Neuronal stem cell (in vitro differentiated cells): ENCODE data around the gene TBC1D21.

Experiments used
- DNase-seq: peaks from one replicate; pipeline ENCODE4 v3.0.0-alpha.2; 2013; ENCODE audit warnings: low spot score
- H2AFZ ChIP-seq: one replicate; pipeline ENCODE4 v1.6.1; 2013; ENCODE audit warnings: mild to moderate bottlenecking, low read length, inconsistent platforms
- H2AK5ac ChIP-seq: 2 replicates; pipeline ENCODE4 v1.6.1; 2013; ENCODE audit warnings: low read depth, mild to moderate bottlenecking, inconsistent platforms, low read length, moderate library complexity, mixed read lengths
- H2BK120ac ChIP-seq: 2 replicates; pipeline ENCODE4 v1.6.1; 2013; ENCODE audit warnings: low read depth, mild to moderate bottlenecking, inconsistent platforms, low read length, moderate library complexity, mixed read lengths
- H2BK12ac ChIP-seq: one replicate; pipeline ENCODE4 v1.6.1; 2013; ENCODE audit warnings: low read length, inconsistent platforms
- H2BK15ac ChIP-seq: 2 replicates; pipeline ENCODE4 v1.6.1; 2013; ENCODE audit warnings: mild to moderate bottlenecking, low read length, inconsistent platforms, mixed read lengths
- H2BK5ac ChIP-seq: one replicate; pipeline ENCODE4 v1.6.1; 2013; ENCODE audit warnings: inconsistent platforms, mild to moderate bottlenecking, low read length, moderate library complexity
- H3K14ac ChIP-seq: one replicate; pipeline ENCODE4 v1.6.1; 2013; ENCODE audit warnings: low read length, inconsistent platforms
- H3K18ac ChIP-seq: 2 replicates; pipeline ENCODE4 v1.6.1; 2013; ENCODE audit warnings: low read length, inconsistent platforms
- H3K23ac ChIP-seq: 2 replicates; pipeline ENCODE4 v1.6.1; 2013; ENCODE audit warnings: low read depth, mild to moderate bottlenecking, mixed read lengths, low read length, inconsistent platforms; ENCODE audit not compliant: poor library complexity
- H3K27ac ChIP-seq: replicated peaks from 3 replicates; pipeline ENCODE4 v1.5.1; 2013; ENCODE audit warnings: low read length, inconsistent platforms
- H3K27me3 ChIP-seq, 3 experiments: 2 replicates each; pipeline ENCODE4 v1.6.1; 2013; ENCODE audit warnings: low read length in 3 of 3, mild to moderate bottlenecking in 2 of 3, inconsistent platforms in 1 of 3, low read depth in 1 of 3, mixed read lengths in 1 of 3, moderate library complexity in 1 of 3; ENCODE audit not compliant: control insufficient read depth in 3 of 3, insufficient read depth in 3 of 3
- H3K36me3 ChIP-seq, 2 donors: replicated peaks in 1 of 2; 2 replicates each; pipeline ENCODE4 v1.6.1; 2013; ENCODE audit warnings: low read length in 2 of 2; ENCODE audit not compliant: control insufficient read depth in 2 of 2, insufficient read depth in 2 of 2
- H3K4ac ChIP-seq: 2 replicates; pipeline ENCODE4 v1.6.1; 2013; ENCODE audit warnings: inconsistent platforms, mild to moderate bottlenecking, low read length, moderate library complexity
- H3K4me1 ChIP-seq, 2 donors: 1 replicate in 1 of 2; 2 replicates in 1 of 2; pipeline ENCODE4 v1.6.1; 2013; ENCODE audit warnings: low read length in 2 of 2, low read depth in 1 of 2; ENCODE audit not compliant: control insufficient read depth in 2 of 2, insufficient read depth in 1 of 2
- H3K4me2 ChIP-seq: one replicate; pipeline ENCODE4 v1.6.1; 2013; ENCODE audit warnings: mild to moderate bottlenecking, low read length, inconsistent platforms; ENCODE audit not compliant: insufficient read depth, poor library complexity, severe bottlenecking
- H3K4me3 ChIP-seq, 2 donors: 2 replicates each; pipeline ENCODE4 v1.5.1; 2013; ENCODE audit warnings: low read length in 2 of 2, mild to moderate bottlenecking in 2 of 2, inconsistent platforms in 1 of 2, moderate library complexity in 1 of 2
- H3K79me1 ChIP-seq: one replicate; pipeline ENCODE4 v1.6.1; 2013; ENCODE audit warnings: low read depth, mild to moderate bottlenecking, inconsistent platforms, low read length, moderate library complexity
- H3K9ac ChIP-seq: one replicate; pipeline ENCODE4 v1.6.1; 2013; ENCODE audit warnings: mild to moderate bottlenecking, low read depth, low read length, inconsistent platforms; ENCODE audit not compliant: poor library complexity
- H3K9me3 ChIP-seq, 2 donors: replicated peaks in 1 of 2; 2 replicates each; pipeline versions ENCODE3 to v1.6.1; 2013; ENCODE audit warnings: low read length in 2 of 2, mild to moderate bottlenecking in 2 of 2, inconsistent platforms in 1 of 2, low read depth in 1 of 2, mixed read lengths in 1 of 2, moderate library complexity in 1 of 2; ENCODE audit not compliant: control insufficient read depth in 2 of 2, insufficient read depth in 1 of 2
- H4K8ac ChIP-seq: one replicate; pipeline ENCODE4 v1.6.1; 2013; ENCODE audit warnings: low read depth, mild to moderate bottlenecking, inconsistent platforms, low read length, moderate library complexity
- H4K91ac ChIP-seq: one replicate; pipeline ENCODE4 v1.6.1; 2013; ENCODE audit warnings: low read length, low read depth, mild to moderate bottlenecking, inconsistent platforms; ENCODE audit not compliant: poor library complexity
- WGBS, 2 donors: extraction: QIAGEN DNeasy Blood & Tissue Kit; methylation state at CpG; one replicate each; pipeline ENCODE4 v1.1.7; 2013; ENCODE audit warnings: missing lambda C conversion rate in 2 of 2, mixed read lengths in 1 of 2; ENCODE audit not compliant: insufficient read length in 2 of 2, insufficient replicate concordance in 1 of 2; ENCODE audit errors: extremely low coverage in 2 of 2; 5-methylcytosine and 5-hydroxymethylcytosine counted together

The TBC1D21 gene

GRCh38 chr15:73879426-73879825, 6.1 kb downstream of the TBC1D21 start:
- Histone ChIP-seq H4K91ac (no peak overlapping the region), H3K4me2 (no peak overlapping the region), H3K4me3 (no peak overlapping the region), H3K9me3 (no peaks in the 10 kb centered on the region), H3K27ac (no peak overlapping the region), H3K36me3 (no peaks in the 10 kb centered on the region), H2BK120ac (no peak overlapping the region), H3K4ac (no peak overlapping the region), H3K23ac (no peak overlapping the region), H2BK5ac (no peak overlapping the region), H4K8ac (no peak overlapping the region), H3K4me1 (no peaks in the 10 kb centered on the region), H2BK12ac (no peak overlapping the region), H3K79me1 (no peaks in the 10 kb centered on the region), H2AK5ac (no peak overlapping the region), H3K27me3 (peaks cover 0 to 24% (median 2%) of the 10 kb centered on the region in 3 experiments), H3K18ac (no peak overlapping the region), H3K14ac (no peak overlapping the region), H3K9ac (no peak overlapping the region), H2AFZ (no peak overlapping the region), H2BK15ac (no peak overlapping the region)
- no peak for DNase-seq
- WGBS, 2 donors, result no CpG with 5 or more reads among the region's 3 CpGs

DNA sequence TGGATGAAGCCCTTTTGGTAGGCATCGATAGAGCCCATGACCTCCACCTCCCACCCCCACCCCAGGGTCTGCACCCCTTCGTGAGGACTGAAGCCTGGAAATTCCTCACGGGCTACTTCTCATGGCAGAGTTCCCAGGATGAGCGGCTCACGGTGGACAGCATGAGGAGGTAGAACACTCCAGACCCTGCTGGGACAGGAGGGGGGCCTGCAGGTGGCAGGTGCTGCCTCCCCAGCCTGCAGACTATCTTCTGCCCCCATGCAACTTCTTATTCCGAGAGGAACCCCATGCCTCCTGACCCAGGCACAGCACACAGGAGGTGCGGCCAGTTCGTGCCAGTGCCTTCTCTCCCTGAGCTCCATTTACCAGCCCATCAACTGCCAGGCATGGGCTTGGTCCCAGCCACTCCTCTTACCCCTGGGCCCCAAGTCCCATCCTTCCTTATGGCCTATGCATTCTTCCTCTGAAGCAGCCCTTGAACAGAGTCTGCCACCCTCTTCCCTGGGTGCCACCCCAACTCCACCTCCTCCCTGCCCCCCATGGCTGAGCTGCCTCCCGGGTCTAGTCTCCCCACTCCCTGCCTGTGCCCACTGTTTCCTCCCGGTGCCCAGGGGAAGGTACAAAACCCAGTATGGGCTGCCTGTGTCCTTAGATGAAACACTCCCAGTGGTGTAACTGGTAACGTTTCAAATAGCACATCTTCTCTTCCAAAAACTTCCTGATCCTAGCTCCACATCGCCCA, 8.4 kb downstream of the TBC1D21 start:
- peak overlapping the region; percentile 42 for H3K18ac ChIP-seq
- no peak overlapping the region for H3K14ac ChIP-seq
- peak overlapping the region; percentile 44 for H3K23ac ChIP-seq
- H2BK120ac ChIP-seq, result no peak overlapping the region
- H3K79me1 ChIP-seq, result no peaks in the 10 kb centered on the region
- H3K4me2 ChIP-seq, result no peak overlapping the region
- WGBS, 2 donors, result no CpG with 5 or more reads among the region's 12 CpGs
- H3K9me3 ChIP-seq, result no peaks in the 10 kb centered on the region
- no peaks in the 10 kb centered on the region for H3K4me1 ChIP-seq
- no peak overlapping the region for H2AFZ ChIP-seq
- H2BK15ac ChIP-seq, result peak overlapping the region; percentile 67
- no peak overlapping the region for H4K8ac ChIP-seq
- peaks cover 0 to 28% (median 2%) of the 10 kb centered on the region in 3 experiments for H3K27me3 ChIP-seq
- H2BK5ac ChIP-seq, result no peak overlapping the region
- H3K4me3 ChIP-seq, result no peak overlapping the region
- no peak for DNase-seq
- no peak overlapping the region for H2AK5ac ChIP-seq
- H3K36me3 ChIP-seq, result no peaks in the 10 kb centered on the region
- H2BK12ac ChIP-seq, result no peak overlapping the region
- H4K91ac ChIP-seq, result no peak overlapping the region
- no peak overlapping the region for H3K27ac ChIP-seq
- H3K4ac ChIP-seq, result no peak overlapping the region
- no peak overlapping the region for H3K9ac ChIP-seq

- Histone ChIP-seq H3K79me1 (no peaks in the 10 kb centered on the region), H2BK15ac (no peak overlapping the region), H3K4me3 (no peak overlapping the region), H3K18ac (no peak overlapping the region), H3K27ac (no peak overlapping the region), H3K4me1 (no peaks in the 10 kb centered on the region), H2AK5ac (no peak overlapping the region), H3K9ac (no peak overlapping the region), H2BK12ac (no peak overlapping the region), H2BK5ac (no peak overlapping the region), H3K36me3 (no peaks in the 10 kb centered on the region), H3K23ac (no peak overlapping the region), H4K8ac (no peak overlapping the region), H3K27me3 (peaks cover 0 to 28% (median 2%) of the 10 kb centered on the region in 3 experiments), H2BK120ac (no peak overlapping the region), H3K4ac (no peak overlapping the region), H3K4me2 (no peak overlapping the region), H3K9me3 (no peaks in the 10 kb centered on the region), H2AFZ (no peak overlapping the region), H4K91ac (no peak overlapping the region), H3K14ac (no peak overlapping the region)
- WGBS, 2 donors, result no CpG with 5 or more reads among the region's 10 CpGs
- no peak for DNase-seq
Measured at GRCh38 chr15:73882761-73883419, 9.5 kb downstream of the TBC1D21 start.

GRCh38 chr15:73884159-73884558, 10.8 kb downstream of the TBC1D21 start:
- Histone ChIP-seq H3K4me2 (no peak overlapping the region), H2BK120ac (no peak overlapping the region), H3K4ac (no peak overlapping the region), H3K4me3 (no peak overlapping the region), H4K8ac (no peak overlapping the region), H2BK15ac (no peak overlapping the region), H3K36me3 (no peaks in the 10 kb centered on the region), H4K91ac (no peak overlapping the region), H3K27me3 (peaks cover 0 to 33% (median 2%) of the 10 kb centered on the region in 3 experiments), H2AFZ (no peak overlapping the region), H3K79me1 (no peaks in the 10 kb centered on the region), H2BK12ac (no peak overlapping the region), H3K18ac (no peak overlapping the region), H3K14ac (no peak overlapping the region), H3K9me3 (no peaks in the 10 kb centered on the region), H3K23ac (no peak overlapping the region), H3K27ac (no peak overlapping the region), H3K9ac (no peak overlapping the region), H2AK5ac (no peak overlapping the region), H3K4me1 (no peaks in the 10 kb centered on the region), H2BK5ac (no peak overlapping the region)
- no CpG with 5 or more reads among the region's 3 CpGs for WGBS, 2 donors
- no peak for DNase-seq
